Measurements from ENCODE around the gene COPS4.
"Not testable (repeated sequence)": the region's sequence is repeated elsewhere in the genome, so short reads cannot be mapped to it uniquely, and the experiment has no call there.

Gene COPS4

DNA sequence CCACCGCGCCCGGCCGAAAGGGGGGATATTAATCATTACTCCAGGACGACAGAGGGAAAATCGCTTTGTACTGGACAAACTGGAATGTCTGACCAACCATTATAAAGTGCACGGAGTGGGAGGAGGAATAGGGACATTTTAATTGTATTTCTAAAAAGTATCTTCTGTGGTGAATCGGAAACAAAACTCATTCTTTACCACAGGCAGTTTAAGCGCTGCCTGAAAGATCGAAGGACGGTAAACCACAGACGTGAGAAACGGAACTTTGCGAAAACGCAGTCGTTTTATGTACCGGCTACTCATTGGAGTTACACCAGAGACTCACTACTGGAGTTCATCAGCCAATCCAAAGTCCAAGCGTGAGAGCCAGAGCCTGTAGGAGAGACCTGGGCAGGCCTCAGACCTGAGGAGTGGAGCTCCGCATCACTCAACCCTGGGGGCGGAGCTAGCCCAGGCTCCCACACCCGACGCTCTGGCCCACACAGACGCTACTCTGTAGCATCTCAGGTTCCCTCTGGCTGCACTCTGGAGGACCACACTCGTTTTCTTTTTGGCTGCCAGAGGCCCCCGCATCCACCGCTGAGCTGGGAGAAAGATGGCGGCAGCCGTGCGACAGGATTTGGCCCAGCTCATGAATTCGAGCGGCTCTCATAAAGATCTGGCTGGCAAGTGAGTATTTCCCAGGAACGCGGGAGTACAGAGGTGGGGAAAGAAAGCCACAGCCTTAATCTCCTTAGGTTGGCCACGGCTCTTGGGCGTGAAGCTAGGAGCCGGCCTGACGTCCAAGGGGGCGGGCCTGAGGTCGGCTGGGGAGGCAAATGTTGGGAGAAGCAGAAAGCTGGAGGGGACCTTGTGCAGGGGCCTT lies at the start of gene COPS4:
Gene COPS4 (plus strand): TSS at position 554 of the 865 bp plus-strand sequence. CDS start 42 bp downstream, at position 596.
- DNase-seq: peak; percentile 99

DNA sequence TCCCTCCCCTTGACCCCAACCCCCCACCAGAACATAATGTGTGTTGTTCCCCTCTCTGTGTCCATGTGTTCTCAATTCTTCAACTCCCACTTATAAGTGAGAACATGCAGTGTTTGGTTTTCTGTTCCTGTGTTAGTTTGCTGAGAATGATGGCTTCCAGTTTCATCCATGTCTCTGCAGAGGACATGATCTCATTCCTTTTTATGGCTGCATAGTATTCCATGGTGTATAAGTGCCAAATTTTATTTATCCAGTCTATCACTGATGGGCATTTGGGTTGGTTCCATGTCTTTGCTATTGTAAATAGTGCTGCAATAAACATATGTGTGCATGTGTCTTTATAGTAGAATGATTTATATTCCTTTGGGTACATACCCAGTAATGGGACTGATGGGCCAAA lies 47.5 kb upstream of the COPS4 start:
- DNase-seq: not testable (repeated sequence)

DNA sequence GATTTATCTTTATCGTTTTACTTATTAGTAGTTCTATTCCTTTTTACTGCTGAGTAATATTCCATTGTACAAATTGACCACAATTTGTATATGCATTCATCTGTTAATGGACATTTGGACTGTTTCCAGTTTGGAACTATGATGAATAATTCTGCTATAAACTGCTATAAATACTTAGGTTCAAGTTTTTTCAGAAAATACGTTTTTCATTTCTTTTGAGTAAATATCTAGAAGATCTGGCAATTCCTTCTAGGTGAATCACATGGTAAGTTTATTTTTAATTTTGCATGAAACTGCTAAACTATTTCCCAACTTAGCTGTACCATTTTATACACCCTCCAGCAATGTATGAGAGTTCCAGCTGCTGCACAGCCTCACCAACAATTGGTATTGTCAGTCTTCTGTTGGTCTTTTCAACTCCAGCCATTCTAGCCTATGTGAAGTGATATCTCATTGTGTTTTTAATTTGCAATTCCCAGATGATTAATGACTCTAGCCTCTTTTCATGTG lies 46.6 kb upstream of the COPS4 start:
- DNase-seq: no peak

DNA sequence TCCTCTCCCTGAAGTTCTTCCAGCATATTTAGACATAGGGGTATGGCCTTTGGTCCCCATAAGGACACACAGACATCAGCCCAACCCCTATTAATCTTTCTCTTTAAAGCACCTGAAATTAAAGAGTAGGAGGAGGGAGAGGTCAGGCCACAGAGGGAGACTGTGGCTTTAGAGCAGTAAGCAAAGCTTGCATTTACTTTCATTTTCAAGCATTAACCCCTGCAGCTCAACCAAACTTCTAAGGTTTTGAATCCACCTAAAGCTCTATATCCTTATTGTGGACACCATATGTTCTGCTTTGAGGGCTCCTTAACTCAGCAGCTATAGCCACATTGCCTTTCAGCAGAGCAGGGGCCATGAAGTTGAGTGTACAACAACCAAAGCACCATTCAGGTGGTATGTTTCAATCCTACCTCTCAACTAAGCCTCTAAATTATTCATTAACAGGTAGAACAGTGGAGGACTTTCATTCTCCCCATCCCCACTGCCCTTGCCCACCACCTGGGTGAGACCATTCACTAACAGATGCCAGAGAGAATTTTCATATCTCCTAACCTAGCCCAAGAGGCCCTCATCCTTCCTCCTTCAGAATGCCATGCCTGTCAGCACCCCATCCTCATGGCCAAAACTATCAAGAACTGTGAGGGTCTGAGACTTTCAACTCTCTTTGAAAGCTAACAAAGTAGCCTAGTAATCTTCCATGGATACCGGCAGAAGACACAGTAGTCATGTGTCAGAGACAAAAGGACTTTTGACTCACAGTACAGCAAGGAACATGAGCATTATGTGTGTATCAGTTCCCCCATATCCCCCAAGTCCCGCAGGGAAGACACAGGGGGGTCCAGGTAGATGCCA lies 45.2 kb upstream of the COPS4 start:
- DNase-seq: no peak

DNA sequence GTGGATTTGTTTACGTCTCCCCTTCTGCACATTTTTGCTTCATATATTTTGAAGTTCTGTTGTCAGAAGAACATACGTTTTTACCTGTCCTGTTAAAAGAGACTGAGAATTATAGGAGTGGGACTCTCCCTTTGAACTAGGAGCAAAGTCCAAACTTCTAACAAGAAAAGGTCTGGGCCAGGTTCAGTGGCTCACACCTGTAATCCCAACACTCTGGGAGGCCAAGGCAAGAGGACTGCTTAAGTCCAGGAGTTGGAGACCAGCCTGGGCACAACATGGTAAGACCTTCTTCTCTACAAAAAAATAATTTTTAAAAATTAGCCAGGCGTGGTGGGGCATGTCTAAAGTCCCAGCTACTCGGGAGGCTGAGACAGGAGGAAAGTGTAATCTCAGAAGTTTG lies 40.1 kb upstream of the COPS4 start:
- no peak for DNase-seq

DNA sequence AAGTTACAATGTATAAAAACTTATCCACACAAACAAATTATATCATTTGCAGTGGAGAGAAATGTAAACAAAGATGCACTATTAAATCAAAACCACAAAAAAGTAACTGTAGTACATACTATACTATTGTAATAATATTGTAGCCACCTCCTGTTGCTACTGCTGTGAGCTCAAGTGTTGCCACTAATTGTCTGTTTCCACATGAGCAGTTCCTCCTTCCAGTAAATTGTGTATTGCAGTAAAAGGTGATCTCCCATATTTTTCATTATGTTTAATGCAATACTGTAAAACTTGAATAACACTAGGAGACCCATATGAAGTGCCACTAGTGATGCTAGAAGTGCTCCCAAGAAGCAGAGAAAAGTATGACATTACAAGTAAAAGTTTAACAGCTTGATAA lies 36.1 kb upstream of the COPS4 start:
- DNase-seq: no peak

DNA sequence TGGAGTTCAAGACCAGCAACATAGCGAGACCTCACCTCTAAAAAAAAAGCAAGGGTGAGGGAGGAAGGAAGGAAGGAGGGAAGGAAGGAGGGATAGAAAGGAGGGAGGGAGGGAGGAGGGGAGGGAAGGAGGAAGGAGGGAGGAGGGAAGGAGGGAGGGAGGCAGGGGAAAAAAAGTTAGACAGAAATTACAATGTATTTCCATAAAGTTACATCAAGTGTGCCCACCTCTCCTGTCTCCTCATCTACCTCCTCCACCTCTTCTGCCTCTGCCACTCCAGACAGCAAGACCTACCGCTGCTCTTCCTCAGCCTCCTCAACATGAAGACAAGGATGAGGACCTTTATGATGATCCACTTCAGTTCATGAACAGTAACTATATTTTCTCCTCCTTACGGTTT lies 32.7 kb upstream of the COPS4 start:
- DNase-seq: no peak

DNA sequence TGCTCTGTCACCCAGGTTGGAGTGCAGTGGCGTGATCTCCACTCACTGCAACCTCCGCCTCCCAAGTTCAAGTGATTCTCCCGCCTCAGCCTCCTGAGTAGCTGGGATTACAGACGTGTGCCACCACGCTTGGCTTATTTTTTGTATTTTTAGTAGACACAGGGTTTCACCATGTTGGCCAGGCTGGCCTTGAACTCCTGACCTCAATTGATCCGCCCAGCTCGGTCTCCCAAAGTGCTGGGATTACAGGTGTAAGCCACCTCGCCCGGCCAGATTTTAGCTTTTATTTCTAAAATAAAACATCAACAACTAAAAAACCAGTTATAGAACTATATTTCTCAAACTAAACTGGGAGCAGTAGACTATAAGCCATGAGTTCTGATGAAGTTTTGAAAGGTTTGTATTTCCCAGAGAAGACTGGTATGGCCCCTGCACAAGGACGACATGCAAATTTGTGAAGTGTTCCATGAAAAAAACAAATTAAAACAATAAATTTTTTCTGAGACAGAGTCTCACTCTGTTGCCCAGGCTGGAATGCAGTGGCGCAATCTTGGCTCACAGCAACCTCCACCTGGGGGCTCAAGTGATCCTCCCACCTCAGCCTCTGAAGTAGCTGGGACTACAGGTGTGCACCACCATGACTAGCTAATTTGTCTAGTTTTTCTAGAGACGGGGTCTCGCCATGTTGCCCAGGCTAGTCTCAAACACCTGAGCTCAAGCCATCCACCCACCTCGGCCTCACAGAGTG lies 31.8 kb upstream of the COPS4 start:
- DNase-seq: not testable (repeated sequence)

DNA sequence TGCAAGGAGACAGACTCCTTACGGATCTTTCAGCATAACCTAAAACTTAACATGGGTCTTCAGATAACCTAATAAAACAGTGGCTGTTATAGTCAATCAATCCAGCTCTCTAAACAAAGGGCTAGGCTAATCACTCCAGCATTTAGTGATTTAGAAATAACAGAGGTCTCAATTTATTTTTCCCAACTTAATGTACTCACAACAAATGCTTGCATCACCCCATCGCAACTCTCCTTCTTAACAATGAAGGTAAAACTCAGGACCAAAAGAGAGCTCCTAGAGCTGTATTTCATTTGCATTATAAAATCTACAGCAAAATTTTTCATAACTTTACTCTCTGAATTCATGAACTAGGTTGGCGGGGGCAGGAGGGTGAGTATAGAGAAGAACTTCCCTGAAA lies 25.5 kb upstream of the COPS4 start:
- no peak for DNase-seq

DNA sequence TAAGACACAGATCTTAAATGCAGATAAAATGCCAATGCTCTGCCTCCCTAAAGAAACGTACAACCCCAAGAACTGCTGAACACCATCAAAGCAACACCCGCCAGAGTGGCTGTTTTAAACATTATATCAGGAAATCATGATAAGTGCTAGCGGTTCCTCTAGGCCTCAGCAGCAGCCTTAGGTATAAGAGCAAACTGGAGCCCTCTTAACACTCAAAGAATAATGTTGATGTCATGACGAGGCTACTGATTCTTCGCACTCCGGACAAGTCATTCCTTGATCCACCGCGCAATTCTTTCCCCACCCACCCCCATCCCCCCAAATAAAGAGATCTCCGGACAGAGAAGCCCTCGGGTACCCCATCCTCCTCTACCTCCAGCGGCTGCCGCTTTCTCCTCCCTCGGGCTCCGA lies 24.9 kb upstream of the COPS4 start:
- DNase-seq: no peak

DNA sequence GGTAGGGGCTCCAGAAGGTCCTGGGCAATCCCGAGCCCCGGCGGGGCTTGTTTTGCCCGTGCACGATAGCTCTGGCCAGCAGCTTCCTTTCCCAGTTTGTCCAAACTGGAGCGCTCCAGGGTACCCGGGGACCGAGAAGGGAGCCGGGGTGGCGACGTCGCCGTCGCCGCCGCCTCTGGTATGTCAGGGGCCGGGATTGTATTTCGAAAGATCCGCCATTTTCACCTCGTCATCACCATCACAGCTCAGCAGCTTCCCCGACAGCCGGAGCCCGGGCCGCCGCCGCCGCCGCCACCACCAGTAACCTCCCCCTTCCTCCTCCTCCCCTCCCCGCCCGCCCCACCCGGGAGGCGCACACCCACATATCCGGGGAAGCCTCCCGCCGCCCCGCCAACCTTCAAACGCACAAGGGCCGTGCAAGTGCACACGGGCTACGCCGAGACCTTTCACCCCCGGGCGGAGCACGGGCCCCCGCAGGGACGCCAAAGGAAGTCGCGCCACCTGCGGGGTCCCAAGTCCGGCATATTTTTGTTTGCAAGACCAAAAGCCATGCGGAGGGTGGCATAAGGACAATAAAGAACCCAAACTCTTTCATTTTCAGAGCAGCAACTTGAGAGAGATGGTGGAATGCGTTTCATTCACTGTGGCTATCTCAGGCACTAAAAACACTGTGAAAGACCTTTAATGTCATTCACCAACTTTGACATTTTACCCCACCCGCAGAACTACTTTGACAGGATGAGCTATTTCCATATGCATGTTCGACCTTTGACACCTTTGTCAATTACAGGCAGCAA lies 24.3 kb upstream of the COPS4 start, which contains the start of gene LIN54:
Gene LIN54 (minus strand): TSS at position 302 of the 797 bp plus-strand sequence. CDS start 25,979 bp downstream, outside the sequence.
- peak; percentile 48 for DNase-seq

DNA sequence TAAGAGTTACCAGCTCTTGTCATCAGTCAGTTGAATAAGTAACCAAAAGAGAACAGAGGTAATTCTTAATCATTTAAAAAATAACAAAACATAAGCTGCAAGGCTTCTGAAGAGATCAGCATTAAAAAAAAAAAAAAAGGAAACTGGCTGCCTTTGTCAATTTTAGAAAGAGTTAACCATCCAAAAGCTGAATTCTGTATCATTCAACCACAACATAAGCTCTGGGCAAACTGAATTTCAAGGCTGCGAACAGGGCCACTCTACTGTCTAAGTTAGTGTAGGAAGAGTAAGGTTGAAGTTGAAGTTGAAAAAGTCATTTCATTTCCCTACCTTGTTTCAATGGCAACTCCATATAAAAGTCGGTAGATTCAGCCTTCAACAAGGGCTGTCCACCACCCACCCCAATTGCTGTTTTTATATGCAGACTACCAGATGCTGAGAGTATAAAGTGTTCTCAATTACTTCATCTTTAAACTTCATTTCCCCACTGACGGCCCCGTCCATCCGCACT lies 23.2 kb upstream of the COPS4 start:
- DNase-seq: no peak

DNA sequence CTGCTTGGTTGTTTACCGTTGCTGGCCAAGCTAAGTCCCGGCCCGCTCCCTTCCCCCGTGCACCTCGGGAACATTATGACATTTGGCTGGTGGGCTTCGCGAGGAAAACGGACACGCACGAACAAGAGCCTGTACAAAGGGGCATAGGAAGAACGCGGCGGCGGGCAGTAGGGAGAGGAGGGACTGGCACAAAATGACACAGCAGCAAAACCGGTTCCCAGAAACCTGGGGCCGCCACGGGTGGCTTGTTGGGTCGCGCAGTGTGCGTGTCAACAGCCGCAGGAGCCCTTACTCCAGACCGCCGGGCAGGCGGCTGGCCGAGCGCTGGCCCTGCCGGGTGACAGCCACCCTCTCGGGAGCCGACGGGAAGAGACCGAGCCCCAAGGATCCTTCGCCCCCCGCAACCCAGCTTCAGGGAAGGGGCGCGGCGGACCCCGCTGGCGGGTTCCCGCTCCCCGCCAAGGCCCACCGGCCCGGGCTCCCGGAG lies 22.7 kb upstream of the COPS4 start:
- no peak for DNase-seq

DNA sequence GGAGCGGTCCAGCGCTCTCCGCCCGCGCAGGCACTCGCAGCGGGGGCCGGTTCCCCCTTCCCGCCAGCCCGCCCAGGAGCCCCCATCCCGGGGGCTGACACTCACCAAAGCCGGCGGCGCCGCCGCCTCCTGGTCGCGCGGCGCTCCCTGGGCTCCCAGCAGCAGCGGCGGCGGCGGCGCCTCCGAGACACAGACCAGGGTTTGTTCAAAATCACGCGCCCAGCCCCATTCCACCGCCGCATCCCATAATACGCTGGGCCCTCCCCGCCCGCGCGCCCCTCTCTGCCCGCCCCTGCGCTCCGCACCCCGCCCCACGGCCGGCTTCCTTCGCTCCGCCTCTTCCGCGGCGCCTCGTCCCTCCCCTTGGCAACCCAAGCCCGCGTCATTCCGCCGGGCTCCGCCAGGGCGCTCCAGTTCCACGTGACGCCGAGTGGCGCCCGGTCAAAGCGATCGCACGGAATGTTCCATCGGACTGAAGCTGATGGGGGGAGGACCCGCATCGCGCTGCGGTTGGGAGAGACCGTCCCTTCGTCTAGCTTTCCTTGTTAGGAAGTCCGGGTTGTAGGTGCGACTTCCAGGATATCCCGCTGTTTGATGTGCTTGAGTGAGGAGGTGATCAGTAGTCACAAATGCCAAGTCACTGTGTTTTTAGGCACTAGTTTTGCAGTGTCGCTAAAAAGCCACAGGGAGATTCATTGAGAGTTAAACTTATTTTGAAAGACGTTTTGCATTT lies 22.1 kb upstream of the COPS4 start:
- peak; percentile 90 for DNase-seq

DNA sequence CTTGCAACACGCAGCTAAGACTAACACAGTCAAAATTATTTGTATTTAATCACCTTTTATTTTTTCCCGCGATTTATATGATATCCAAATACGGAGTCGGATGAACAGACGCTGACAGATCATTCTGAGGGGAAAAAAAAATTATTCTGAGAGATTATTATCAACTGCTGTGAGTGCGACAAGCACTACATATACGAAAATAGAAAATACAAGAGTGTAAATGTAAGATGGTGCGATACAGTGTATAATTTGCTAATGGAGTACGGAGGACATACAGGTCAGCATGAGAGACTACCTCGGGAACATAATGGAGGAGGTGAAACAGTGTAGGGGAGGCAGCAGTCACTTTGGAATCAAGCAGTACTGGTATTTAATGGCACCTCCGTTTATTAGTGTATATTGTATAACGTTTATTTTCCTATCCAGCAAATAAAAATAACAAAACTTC lies 21.5 kb upstream of the COPS4 start:
- no peak for DNase-seq

DNA sequence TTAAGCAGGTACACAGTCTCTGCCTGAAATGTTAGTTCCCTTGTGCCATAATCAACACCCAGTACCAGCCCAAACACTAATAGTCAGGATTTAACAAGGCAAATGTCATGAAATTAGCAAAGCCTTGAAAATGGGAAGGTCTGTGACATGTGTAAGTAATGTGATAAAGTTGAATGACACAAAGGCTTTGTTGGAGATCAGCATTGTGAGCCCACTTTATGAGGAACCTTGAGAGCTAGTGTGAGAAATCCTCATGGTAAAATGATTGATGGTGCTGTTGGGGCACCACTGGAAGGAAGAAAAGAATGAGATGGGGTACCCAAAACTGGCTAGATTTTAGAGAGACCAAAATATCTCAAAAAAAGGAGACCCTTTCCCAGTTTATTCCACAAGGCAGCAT lies 21.1 kb upstream of the COPS4 start:
- no peak for DNase-seq

DNA sequence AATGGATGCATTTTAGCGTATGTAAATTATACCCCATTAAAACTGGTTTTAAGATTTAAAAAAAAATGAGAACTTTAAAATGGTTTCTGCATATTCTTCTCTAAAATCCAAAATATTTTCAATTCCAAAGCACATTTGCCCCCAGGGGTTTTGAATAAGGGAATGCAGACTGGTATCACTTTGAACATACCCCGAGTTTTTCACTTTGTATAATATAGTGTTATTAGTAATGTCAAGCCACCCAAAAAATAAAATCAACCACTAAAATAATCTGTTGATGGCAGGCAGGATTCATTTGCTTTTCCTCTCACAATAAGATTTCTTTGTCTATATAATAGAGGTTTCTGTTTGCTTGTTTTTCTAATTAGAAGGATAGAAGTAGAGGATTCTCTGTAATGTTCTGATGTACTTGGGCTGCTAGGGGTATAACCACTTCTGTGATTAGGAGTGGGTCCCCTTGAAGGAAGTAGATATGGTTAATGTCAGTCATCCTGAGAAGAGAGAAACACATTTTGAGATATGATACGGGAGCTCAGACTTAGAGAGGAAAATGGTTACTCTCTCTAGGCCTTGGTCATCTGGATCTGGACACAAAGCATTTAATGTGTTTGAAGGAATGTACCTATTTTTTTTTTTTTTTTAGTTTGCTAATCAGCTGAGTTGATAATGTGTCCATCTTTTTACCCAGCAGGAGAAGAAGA lies 15.0 kb upstream of the COPS4 start:
- DNase-seq: no peak

DNA sequence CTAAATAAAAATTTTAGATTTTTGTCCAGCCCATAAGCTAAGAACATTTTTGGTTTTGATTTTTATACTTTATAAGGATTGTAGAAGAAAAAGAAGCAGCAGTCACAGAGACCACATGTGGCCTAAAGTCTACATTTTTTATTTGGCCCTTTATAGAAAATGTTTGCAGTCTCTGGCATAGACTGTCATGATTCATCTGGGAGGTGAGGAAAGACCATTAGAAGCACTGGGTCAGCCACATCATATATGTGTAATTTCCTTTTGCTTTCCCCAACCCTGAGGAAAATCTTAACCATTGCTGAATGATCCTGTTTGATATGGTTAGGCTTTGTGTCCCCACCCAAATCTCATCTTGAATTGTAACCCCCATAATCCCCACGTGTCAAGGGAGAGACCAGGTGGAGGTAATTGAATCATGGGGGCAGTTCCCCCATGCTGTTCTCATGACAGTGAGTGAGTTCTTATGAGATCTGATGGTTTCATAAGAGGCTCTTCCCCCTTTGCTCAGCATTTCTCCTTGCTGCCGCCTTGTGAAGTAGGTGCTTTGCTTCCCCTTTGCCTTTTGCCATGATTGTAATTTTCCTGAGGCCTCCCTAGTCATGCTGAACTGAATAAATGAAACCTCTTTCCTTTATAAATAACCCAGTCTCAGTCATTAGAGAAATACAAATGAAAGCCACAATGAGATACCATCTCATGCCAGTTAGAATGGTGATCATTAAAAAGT lies 12.1 kb upstream of the COPS4 start:
- DNase-seq: no peak

DNA sequence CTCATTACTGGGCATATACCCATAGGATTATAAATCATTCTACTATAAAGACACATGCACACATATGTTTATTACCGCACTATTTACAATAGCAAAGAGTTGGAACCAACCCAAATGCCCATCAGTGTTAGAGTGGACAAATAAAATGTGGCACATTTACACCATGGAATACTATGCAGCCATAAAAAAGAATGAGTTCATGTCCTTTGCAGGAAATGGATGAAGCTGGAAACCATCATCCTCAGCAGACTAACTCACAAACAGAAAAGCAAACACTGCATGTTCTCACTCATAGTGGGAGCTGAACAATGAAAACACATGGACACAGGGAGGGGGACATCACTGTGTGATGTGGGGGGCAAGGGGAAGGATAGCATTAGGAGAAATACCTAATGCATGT lies 11.4 kb upstream of the COPS4 start:
- not testable (repeated sequence) for DNase-seq
